Esophagus squamous epithelium (tissue), 5 donors: Measurements from ENCODE around the gene C17orf50. TPM values are rescaled to one million over a fixed set of nuclear protein-coding genes. Genes with fewer than 3 reads are reported as not detected.

Experiments
- DNase-seq: peaks from one replicate; lab custom pipeline; 2025; lab: John Stamatoyannopoulos, UW
- H3K27ac ChIP-seq, 4 donors: fragments of 200-600 bp; sonication (generic); one replicate each; pipeline ENCODE4 v1.5.1; 2016 to 2019; ENCODE audit warnings: mild to moderate bottlenecking in 1 of 4
- H3K27me3 ChIP-seq, 4 donors: fragments of 200-600 bp; sonication (generic); 1 replicate in 3 of 4; 2 replicates in 1 of 4; pipeline versions ENCODE4 v1.5.1 to v1.6.0; 2017 to 2021; ENCODE audit warnings: antibody characterized with exemption in 1 of 4
- H3K36me3 ChIP-seq, 3 donors: fragments of 200-600 bp; sonication (generic); one replicate each; pipeline ENCODE4 v1.5.1; 2016 to 2019
- H3K4me1 ChIP-seq, 3 donors: fragments of 200-600 bp; sonication (generic); one replicate each; pipeline ENCODE4 v1.5.1; 2017 to 2019
- H3K4me3 ChIP-seq, 4 donors: fragments of 200-600 bp; sonication (generic); 1 replicate in 3 of 4; 2 replicates in 1 of 4; pipeline ENCODE4 v1.5.1; 2016 to 2019; ENCODE audit warnings: mild to moderate bottlenecking in 2 of 4, moderate library complexity in 1 of 4
- H3K9me3 ChIP-seq, 3 donors: fragments of 200-600 bp; sonication (generic); one replicate each; pipeline ENCODE4 v1.5.1; 2016 to 2019
- CTCF ChIP-seq, 6 experiments: fragments of 450-650 bp in 4 of 6; fragments of 200-600 bp in 2 of 6; sonication (generic) in 2 of 6; IDR thresholded peaks; one replicate each; pipeline ENCODE4 v1.5.1; 2016 to 2019; ENCODE audit warnings: antibody characterized with exemption in 6 of 6, mild to moderate bottlenecking in 4 of 6, moderate library complexity in 4 of 6
- POLR2A ChIP-seq, 4 donors: fragments of 450-650 bp; IDR thresholded peaks; one replicate each; pipeline ENCODE4 v1.6.1; 2017; ENCODE audit warnings: antibody characterized with exemption in 4 of 4, mild to moderate bottlenecking in 4 of 4, moderate library complexity in 3 of 4
- WGBS, 2 donors: methylation state at CpG; one replicate each; pipeline ENCODE4 v1.1.5; 2018; 5-methylcytosine and 5-hydroxymethylcytosine counted together
- intact Hi-C: fragments of 100-400 bp; cut with DNase I; formaldehyde crosslinking; loops from one replicate; pipeline ENCODE4 v1.15.0; 2022
- total RNA-seq, 4 donors: library from RNA; depleted of rRNA; stranded (reverse); fragments of >200 nt; gene quantifications; one replicate each; pipeline ENCODE4 v1.1.0, GENCODE V29; 2016
- donor health status: DM: yes; HTN: yes; CAD: no.

The C17orf50 gene
- total RNA-seq, 4 donors from 2014 or later, result not detected

GRCh38 chr17:35790841-35791240 lies 30.2 kb downstream of the C17orf50 start:
- DNase-seq, result no peak
- H3K4me3 ChIP-seq, result no peak overlapping the region
- H3K9me3 ChIP-seq, result no peaks in the 10 kb centered on the region
- H3K4me1 ChIP-seq, result peaks cover 24 to 100% (median 75%) of the 10 kb centered on the region in 3 donors
- 50 to 66% methylated on average over 3 of the region's 3 CpGs for WGBS, 2 donors
- no peaks in the 10 kb centered on the region for H3K36me3 ChIP-seq
- TF ChIP-seq POLR2A (IDR thresholded peaks at IDR 0.05), result no peak
- no peak for TF ChIP-seq CTCF (IDR thresholded peaks at IDR 0.05)
- H3K27me3 ChIP-seq, result peaks cover 0 to 27% (median 0%) of the 10 kb centered on the region in 4 donors
- H3K27ac ChIP-seq, result peak overlapping the region; percentile 14 to 88 (median 55)
- intact Hi-C loops, result no loop called here

- no peak for DNase-seq
- 63 to 66% methylated on average over 9 of the region's 9 CpGs for WGBS, 2 donors
These were observed 31.1 kb downstream of the C17orf50 start for GRCh38 chr17:35791681-35792350.

GRCh38 chr17:35793257-35793656 lies 32.6 kb downstream of the C17orf50 start:
- Histone ChIP-seq H3K4me1 (peaks cover 20 to 83% (median 52%) of the 10 kb centered on the region in 3 donors), H3K36me3 (no peaks in the 10 kb centered on the region), H3K9me3 (no peaks in the 10 kb centered on the region), H3K27me3 (peaks cover 0 to 44% (median 0%) of the 10 kb centered on the region in 4 donors), H3K4me3 (peak overlapping the region in 3 of 4 donors; percentile 55 to 94 (median 80)), H3K27ac (peak overlapping the region; percentile 37 to 88 (median 72))
- intact Hi-C loops, result no loop called here
- WGBS, 2 donors, result 39 to 61% methylated on average over 3 of the region's 3 CpGs
- no peak for DNase-seq
- TF ChIP-seq CTCF (IDR thresholded peaks at IDR 0.05) (no peak), POLR2A (IDR thresholded peaks at IDR 0.05) (no peak)

More at GRCh38 chr17:35791681-35792350, 31.1 kb downstream of the C17orf50 start:
- Histone ChIP-seq H3K36me3 (no peaks in the 10 kb centered on the region), H3K9me3 (no peaks in the 10 kb centered on the region), H3K27ac (peak overlapping the region; percentile 28 to 88 (median 64)), H3K4me3 (peak overlapping the region in 1 of 4 donors; percentile 94), H3K27me3 (peaks cover 0 to 36% (median 0%) of the 10 kb centered on the region in 4 donors), H3K4me1 (peaks cover 25 to 97% (median 67%) of the 10 kb centered on the region in 3 donors)
- intact Hi-C loops, result no loop called here
- no peak for TF ChIP-seq POLR2A (IDR thresholded peaks at IDR 0.05)
- TF ChIP-seq CTCF (IDR thresholded peaks at IDR 0.05), result no peak

GRCh38 chr17:35795007-35795870 lies 34.6 kb downstream of the C17orf50 start, which contains the start of gene MMP28:
TSS of gene MMP28 (minus strand) at chr17:35795641. CDS start at chr17:35795377, 264 bp downstream.
- intact Hi-C loops, result no loop called here
- H3K27ac ChIP-seq, result peak within 1 kb of the TSS; percentile 79 to 88 (median 83)
- peak in 2 of 4 donors; percentile 69 to 82 for TF ChIP-seq POLR2A (IDR thresholded peaks at IDR 0.05)
- no peak for TF ChIP-seq CTCF (IDR thresholded peaks at IDR 0.05)
- DNase-seq, result no peak
- H3K36me3 ChIP-seq, result no peaks in the 10 kb centered on the region
- peak within 1 kb of the TSS; percentile 55 to 94 (median 72) for H3K4me3 ChIP-seq
- H3K27me3 ChIP-seq, result peaks cover 0 to 44% (median 0%) of the 10 kb centered on the region in 4 donors
- WGBS, 2 donors, result 3 to 4% methylated on average over 7 to 9 of the region's 89 CpGs
- H3K4me1 ChIP-seq, result peaks cover 12 to 83% (median 43%) of the 10 kb centered on the region in 3 donors
- no peaks in the 10 kb centered on the region for H3K9me3 ChIP-seq
